HG03280 (cell line): ENCODE results near the gene ART4.

Experiments used
- ATAC-seq: cut with Tn5 transposase; IDR thresholded peaks from one replicate; pipeline ENCODE4 v1.9.1; 2021; ENCODE audit warnings: mild to moderate bottlenecking, moderate library complexity; ENCODE audit not compliant: unreplicated experiment

The ART4 gene

GRCh38 chr12:14852880-14853279 is 9.6 kb upstream of the ART4 start:
- ATAC-seq, result no peak

GRCh38 chr12:14850929-14851663 is 7.8 kb upstream of the ART4 start:
- ATAC-seq, result peak; percentile 83

- no peak for ATAC-seq
These were observed 6.3 kb upstream of the ART4 start for GRCh38 chr12:14849661-14850060.

GRCh38 chr12:14846876-14847580 is 3.7 kb upstream of the ART4 start:
- no peak for ATAC-seq

- ATAC-seq, result no peak
These were observed 2.8 kb upstream of the ART4 start for GRCh38 chr12:14846042-14846587.

- no peak for ATAC-seq
These were observed 2.0 kb upstream of the ART4 start for GRCh38 chr12:14845350-14845750.

GRCh38 chr12:14844401-14844800 is 1.1 kb upstream of the ART4 start:
- no peak for ATAC-seq

GRCh38 chr12:14842315-14842714 is 1.0 kb downstream of the ART4 start:
- ATAC-seq, result no peak

GRCh38 chr12:14841761-14842160 is 1.6 kb downstream of the ART4 start:
- no peak for ATAC-seq

GRCh38 chr12:14840616-14841015 is 2.7 kb downstream of the ART4 start:
- no peak for ATAC-seq

GRCh38 chr12:14839262-14839661 is 4.1 kb downstream of the ART4 start:
- ATAC-seq, result no peak

- ATAC-seq, result no peak
These were observed 6.8 kb downstream of the ART4 start for GRCh38 chr12:14836336-14837210.

- no peak for ATAC-seq
These were observed 8.8 kb downstream of the ART4 start for GRCh38 chr12:14834509-14834908.

GRCh38 chr12:14833952-14834351 is 9.4 kb downstream of the ART4 start:
- no peak for ATAC-seq

- ATAC-seq, result no peak
These were observed 10.0 kb downstream of the ART4 start for GRCh38 chr12:14833336-14833735.

- peak; percentile 63 for ATAC-seq
These were observed 14.4 kb downstream of the ART4 start for GRCh38 chr12:14828892-14829291.

GRCh38 chr12:14827043-14827442 is 16.3 kb downstream of the ART4 start:
- no peak for ATAC-seq

- no peak for ATAC-seq
These were observed 16.8 kb downstream of the ART4 start for GRCh38 chr12:14826491-14826890.

GRCh38 chr12:14825256-14825655 is 18.1 kb downstream of the ART4 start:
- no peak for ATAC-seq

- no peak for ATAC-seq
These were observed 19.2 kb downstream of the ART4 start for GRCh38 chr12:14824012-14824634.

- ATAC-seq, result no peak
These were observed 29.3 kb downstream of the ART4 start, which contains the start of gene SMCO3 for GRCh38 chr12:14814014-14814413. Gene SMCO3 (minus strand): TSS chr12:14814182. CDS start chr12:14806680, 7,502 bp downstream.
